Gastrocnemius medialis (tissue), 4 donors: ENCODE measurements around the gene CDR2.

Experiments used
- CTCF ChIP-seq, 5 experiments: fragments of 450-650 bp in 3 of 5; fragments of 200-600 bp in 2 of 5; sonication (generic) in 2 of 5; IDR thresholded peaks in 4 of 5; conservative IDR thresholded peaks in 1 of 5; 1 replicate in 4 of 5; 2 replicates in 1 of 5; pipeline ENCODE4 v1.5.1; 2016 to 2019; ENCODE audit warnings: antibody characterized with exemption in 5 of 5, mild to moderate bottlenecking in 3 of 5, moderate library complexity in 3 of 5
- POLR2A ChIP-seq, 2 donors: fragments of 450-650 bp; IDR thresholded peaks; one replicate each; pipeline ENCODE4 v1.6.1; 2017; ENCODE audit warnings: antibody characterized with exemption in 2 of 2, mild to moderate bottlenecking in 2 of 2, moderate library complexity in 2 of 2

- no peak for TF ChIP-seq CTCF (IDR thresholded peaks at IDR 0.05 in 4 of 5, conservative IDR thresholded peaks at IDR 0.05 in 1 of 5)
- no peak for TF ChIP-seq POLR2A (IDR thresholded peaks at IDR 0.05)
Measured at GRCh38 chr16:22385196-22385595, 10.8 kb upstream of the CDR2 start.
